HFF-Myc (cell line): ENCODE measurements around the gene TRPM2.

Source experiments
- DNase-seq: peaks from one replicate; pipeline ENCODE4 v3.0.0-alpha.2; 2011; ENCODE audit warnings: low read depth; ENCODE audit errors: extremely low read depth
- H3K4me3 ChIP-seq: replicated peaks from 2 replicates; pipeline ENCODE4 v1.5.1; 2011; ENCODE audit warnings: low read depth, mild to moderate bottlenecking, control low read depth, low read length
- TF ChIP-seq, protein P1 (sequence below): IDR thresholded peaks from 2 replicates; pipeline ENCODE4 v1.5.1; 2012; ENCODE audit warnings: mild to moderate bottlenecking, low read depth, low read length, control low read depth; ENCODE audit errors: missing control alignments

Gene TRPM2

DNA sequence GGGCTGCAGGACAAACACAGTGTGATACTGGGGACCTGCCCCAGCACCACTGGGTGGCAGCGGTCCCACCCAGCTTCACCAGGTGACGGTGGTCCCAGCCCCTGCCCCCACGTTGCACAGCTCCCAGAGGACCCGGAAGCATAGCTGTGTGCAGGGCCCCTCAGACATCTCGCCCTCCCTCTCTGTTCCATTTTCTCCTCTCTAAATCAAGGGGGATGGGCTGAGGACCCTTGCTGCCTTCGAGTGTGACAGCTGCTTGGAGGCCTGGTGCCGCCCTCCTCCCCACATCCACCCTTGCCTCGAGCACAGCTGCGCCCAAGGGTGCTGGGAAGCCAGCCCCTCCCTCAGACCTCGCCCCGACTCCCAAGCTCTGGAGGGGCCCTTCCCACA is 85.8 kb downstream of the TRPM2 start:
- DNase-seq: no peak
- TF ChIP-seq, protein P1, sequence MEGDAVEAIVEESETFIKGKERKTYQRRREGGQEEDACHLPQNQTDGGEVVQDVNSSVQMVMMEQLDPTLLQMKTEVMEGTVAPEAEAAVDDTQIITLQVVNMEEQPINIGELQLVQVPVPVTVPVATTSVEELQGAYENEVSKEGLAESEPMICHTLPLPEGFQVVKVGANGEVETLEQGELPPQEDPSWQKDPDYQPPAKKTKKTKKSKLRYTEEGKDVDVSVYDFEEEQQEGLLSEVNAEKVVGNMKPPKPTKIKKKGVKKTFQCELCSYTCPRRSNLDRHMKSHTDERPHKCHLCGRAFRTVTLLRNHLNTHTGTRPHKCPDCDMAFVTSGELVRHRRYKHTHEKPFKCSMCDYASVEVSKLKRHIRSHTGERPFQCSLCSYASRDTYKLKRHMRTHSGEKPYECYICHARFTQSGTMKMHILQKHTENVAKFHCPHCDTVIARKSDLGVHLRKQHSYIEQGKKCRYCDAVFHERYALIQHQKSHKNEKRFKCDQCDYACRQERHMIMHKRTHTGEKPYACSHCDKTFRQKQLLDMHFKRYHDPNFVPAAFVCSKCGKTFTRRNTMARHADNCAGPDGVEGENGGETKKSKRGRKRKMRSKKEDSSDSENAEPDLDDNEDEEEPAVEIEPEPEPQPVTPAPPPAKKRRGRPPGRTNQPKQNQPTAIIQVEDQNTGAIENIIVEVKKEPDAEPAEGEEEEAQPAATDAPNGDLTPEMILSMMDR: no peak
- H3K4me3 ChIP-seq: no peak overlapping the region

DNA sequence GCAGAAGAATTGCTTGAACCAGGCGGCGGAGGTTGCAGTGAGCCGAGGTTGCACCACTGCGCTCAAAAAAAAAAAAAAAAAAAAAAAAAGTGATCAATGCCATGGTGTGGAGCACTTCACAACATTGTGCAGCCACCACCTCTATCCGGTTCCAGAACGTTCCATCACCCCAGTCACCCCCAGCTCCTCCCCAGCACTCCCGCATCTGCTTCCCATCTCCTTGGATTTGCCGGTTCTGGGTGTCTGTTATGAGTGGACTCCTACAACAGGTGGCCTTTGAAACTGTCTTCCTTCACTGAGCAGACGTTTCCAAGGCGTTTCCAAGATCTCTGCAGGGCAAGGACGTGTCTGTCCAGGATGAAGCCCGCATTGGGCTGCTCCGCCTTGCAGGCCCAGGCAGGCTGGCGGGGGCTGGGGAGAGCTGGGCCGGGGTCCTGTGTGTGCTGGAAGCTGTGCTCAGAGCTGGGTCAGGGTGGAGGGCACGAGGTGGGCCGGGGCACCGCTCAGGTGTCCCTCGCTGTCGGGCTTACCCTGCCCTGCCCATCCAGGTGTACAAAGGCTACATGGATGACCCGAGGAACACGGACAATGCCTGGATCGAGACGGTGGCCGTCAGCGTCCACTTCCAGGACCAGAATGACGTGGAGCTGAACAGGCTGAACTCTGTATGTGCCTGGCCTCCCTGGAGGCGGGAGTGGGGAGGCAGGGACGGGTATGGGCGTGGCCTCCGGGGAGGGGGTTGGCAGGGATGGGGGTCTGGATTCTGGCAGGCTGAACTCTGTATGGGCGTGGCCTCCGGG is 87.0 kb downstream of the TRPM2 start:
- no peak for DNase-seq
- TF ChIP-seq, protein P1: no peak
- H3K4me3 ChIP-seq: no peak overlapping the region

DNA sequence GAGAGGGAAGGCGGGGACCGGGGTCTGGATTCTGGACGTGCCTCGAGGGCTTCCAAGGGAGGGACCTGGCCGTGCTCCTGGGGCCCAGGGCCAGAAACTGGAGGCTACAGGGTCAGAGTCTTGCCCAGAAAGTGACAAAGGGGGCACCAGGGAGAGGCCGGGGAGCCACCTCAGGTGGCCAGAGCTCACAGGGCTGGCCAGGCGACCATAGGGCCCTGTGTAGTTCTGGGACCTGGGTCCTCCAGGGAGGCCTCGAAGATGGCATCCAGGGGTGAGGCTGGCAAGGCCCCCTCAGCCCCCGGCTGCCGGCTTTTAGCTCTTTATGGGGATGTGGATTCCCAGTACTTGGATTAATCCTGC is 87.6 kb downstream of the TRPM2 start:
- DNase-seq: no peak
- no peak overlapping the region for H3K4me3 ChIP-seq
- TF ChIP-seq, protein P1: no peak

DNA sequence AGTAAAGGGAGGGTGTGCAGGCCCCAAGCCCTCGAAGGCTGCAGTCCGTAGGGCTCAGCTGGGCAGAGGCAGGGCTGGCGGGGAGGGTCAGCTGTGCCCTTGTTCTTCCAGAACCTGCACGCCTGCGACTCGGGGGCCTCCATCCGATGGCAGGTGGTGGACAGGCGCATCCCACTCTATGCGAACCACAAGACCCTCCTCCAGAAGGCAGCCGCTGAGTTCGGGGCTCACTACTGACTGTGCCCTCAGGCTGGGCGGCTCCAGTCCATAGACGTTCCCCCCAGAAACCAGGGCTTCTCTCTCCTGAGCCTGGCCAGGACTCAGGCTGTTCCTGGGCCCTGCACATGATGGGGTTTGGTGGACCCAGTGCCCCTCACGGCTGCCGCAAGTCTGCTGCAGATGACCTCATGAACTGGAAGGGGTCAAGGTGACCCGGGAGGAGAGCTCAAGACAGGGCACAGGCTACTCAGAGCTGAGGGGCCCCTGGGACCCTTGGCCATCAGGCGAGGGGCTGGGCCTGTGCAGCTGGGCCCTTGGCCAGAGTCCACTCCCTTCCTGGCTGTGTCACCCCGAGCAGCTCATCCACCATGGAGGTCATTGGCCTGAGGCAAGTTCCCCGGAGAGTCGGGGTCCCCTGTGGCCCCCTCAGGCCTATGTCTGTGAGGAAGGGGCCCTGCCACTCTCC is 88.3 kb downstream of the TRPM2 start:
- TF ChIP-seq, protein P1: no peak
- DNase-seq: no peak
- no peak overlapping the region for H3K4me3 ChIP-seq

DNA sequence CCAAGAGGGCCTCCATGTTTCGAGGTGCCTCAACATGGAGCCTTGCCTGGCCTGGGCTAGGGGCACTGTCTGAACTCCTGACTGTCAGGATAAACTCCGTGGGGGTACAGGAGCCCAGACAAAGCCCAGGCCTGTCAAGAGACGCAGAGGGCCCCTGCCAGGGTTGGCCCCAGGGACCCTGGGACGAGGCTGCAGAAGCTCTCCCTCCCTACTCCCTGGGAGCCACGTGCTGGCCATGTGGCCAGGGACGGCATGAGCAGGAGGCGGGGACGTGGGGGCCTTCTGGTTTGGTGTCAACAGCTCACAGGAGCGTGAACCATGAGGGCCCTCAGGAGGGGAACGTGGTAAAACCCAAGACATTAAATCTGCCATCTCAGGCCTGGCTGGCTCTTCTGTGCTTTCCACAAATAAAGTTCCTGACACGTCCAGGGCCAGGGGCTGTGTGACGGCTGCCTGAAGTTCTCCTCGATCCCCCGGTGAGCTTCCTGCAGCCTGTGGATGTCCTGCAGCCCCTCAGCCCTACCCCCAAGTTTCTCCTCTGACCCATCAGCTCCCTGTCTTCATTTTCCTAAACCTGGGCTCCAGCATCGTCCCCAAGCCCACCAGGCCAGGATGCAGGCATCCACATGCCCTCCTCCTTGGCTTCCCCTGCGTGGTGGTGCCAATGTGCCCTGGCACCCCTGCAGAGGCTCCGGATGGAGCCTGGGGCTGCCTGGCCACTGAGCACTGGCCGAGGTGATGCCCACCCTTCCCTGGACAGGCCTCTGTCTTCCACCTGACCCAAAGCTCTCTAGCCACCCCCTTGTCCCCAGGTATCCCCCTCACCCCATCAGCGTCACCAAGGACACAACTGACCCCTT is 89.1 kb downstream of the TRPM2 start:
- TF ChIP-seq, protein P1: no peak
- no peak overlapping the region for H3K4me3 ChIP-seq
- no peak for DNase-seq

DNA sequence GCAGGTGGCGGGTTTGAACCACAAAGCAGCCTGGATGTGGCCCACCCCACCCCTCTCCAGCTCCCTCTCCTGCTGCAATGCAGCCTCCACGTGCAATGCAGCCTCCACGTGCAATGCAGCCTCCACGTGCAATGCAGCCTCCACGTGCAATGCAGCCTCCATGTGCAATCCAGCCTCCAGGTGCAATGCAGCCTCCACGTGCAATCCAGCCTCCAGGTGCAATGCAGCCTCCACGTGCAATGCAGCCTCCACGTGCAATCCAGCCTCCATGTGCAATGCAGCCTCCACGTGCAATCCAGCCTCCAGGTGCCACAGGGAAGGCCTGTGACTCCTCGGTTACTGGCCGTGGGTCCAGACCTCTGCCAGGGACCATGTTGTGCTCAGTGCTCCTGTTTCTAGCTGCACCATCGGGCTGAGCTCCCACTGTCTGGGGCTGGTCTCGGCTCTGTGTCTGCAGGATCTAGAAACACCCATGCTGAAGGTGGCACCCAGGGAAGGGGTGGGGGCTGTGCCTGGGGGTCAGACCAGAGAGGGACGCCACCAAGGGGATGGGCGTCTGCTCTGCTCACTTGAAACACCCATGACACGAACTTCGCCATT is 90.0 kb downstream of the TRPM2 start:
- TF ChIP-seq, protein P1: no peak
- no peak for DNase-seq
- no peak overlapping the region for H3K4me3 ChIP-seq
